HG02884 (cell line): ENCODE measurements around the gene KLHL15.

ENCODE experiments used
- ATAC-seq: cut with Tn5 transposase; IDR thresholded peaks from one replicate; pipeline ENCODE4 v1.9.1; 2021; ENCODE audit warnings: mild to moderate bottlenecking, moderate library complexity; ENCODE audit not compliant: unreplicated experiment

The KLHL15 gene

GRCh38 chrX:23953908-23954269 is 73.1 kb downstream of the KLHL15 start:
- no peak for ATAC-seq

- ATAC-seq = peak; percentile 90
These were observed 73.7 kb downstream of the KLHL15 start for GRCh38 chrX:23952984-23953907.

DNA sequence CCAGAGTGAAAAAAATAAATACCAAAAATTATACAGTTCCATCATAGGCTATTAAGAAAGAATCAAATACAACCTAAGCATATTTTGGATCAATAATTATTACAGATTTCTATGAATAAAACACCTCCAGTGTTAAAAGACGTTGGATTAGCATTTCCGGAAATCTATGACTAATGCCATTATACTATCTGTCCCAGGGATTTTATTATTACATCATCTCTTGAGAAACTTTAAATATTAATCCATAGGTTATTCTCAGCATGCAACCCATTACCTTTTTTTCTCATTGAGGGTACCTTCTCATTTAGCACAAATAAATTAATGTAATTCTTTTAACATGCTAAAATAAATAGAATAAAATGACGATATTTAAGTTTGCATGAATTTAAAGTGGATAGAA is 74.6 kb downstream of the KLHL15 start:
- ATAC-seq = no peak

GRCh38 chrX:23945206-23945605 is 81.8 kb downstream of the KLHL15 start:
- ATAC-seq = no peak

GRCh38 chrX:23944234-23944633 is 82.8 kb downstream of the KLHL15 start:
- no peak for ATAC-seq

DNA sequence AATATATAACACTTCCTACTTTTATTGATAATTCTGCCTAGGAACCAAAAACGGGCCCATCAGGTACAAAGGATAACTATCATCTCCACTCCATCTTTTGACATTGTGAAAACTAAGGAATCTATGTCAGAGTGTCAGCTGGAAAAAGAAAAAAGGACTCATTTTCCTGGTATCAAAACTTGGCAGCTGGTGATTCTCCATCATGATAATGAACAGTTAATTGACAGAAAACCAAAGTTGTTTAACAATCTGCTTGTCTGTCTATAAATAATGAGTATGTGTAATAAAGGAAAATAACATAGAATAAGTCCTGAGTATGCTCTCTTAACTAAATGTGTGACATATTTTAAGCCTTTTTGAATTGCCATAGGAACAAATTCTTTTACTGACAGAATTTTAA is 87.8 kb downstream of the KLHL15 start:
- ATAC-seq = no peak

- no peak for ATAC-seq
These were observed 88.3 kb downstream of the KLHL15 start for GRCh38 chrX:23938690-23939089.

GRCh38 chrX:23937100-23937499 is 89.9 kb downstream of the KLHL15 start:
- no peak for ATAC-seq

GRCh38 chrX:23936180-23936579 is 90.8 kb downstream of the KLHL15 start:
- no peak for ATAC-seq

DNA sequence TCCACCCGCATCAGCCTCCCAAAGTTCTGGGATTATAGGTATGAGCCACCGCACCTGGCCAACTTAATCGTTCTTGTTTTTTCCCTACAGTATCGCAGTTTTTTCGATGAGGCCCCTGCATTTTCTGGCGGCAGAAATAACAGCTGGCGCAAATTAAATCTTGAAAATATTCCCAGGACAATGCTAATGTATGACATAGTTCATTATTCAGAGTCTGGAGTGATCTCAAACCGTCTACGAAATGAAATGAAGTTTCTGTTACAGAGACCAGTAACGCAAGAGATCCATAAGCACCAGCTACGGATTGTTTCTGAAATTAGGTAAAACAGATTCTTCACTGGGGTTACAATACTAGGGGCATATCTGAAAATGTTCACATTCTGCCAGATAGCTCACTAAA is 91.9 kb downstream of the KLHL15 start:
- ATAC-seq = no peak
